HG02840 (cell line): ENCODE results near the gene PLXND1.

Experiments
- ATAC-seq: cut with Tn5 transposase; IDR thresholded peaks from one replicate; pipeline ENCODE4 v1.9.1; 2021; ENCODE audit warnings: mild to moderate bottlenecking, moderate library complexity, moderate number of reproducible peaks; ENCODE audit not compliant: unreplicated experiment, low FRiP score

Gene PLXND1

GRCh38 chr3:129567939-129568338 lies 38.5 kb downstream of the PLXND1 start:
- no peak for ATAC-seq

GRCh38 chr3:129567176-129567705 lies 39.2 kb downstream of the PLXND1 start:
- ATAC-seq = no peak

- ATAC-seq = no peak
Observed at GRCh38 chr3:129565902-129566301, 40.6 kb downstream of the PLXND1 start.

GRCh38 chr3:129564981-129565644 lies 41.4 kb downstream of the PLXND1 start:
- ATAC-seq = no peak

- ATAC-seq = no peak
Observed at GRCh38 chr3:129563850-129564535, 42.5 kb downstream of the PLXND1 start.

GRCh38 chr3:129563332-129563731 lies 43.1 kb downstream of the PLXND1 start:
- ATAC-seq = no peak

GRCh38 chr3:129562803-129563202 lies 43.7 kb downstream of the PLXND1 start:
- ATAC-seq = no peak

- no peak for ATAC-seq
Observed at GRCh38 chr3:129561619-129562248, 44.7 kb downstream of the PLXND1 start.

- ATAC-seq = no peak
Observed at GRCh38 chr3:129560911-129561594, 45.4 kb downstream of the PLXND1 start.

GRCh38 chr3:129560269-129560787 lies 46.1 kb downstream of the PLXND1 start:
- ATAC-seq = no peak

- no peak for ATAC-seq
Observed at GRCh38 chr3:129559565-129560079, 46.9 kb downstream of the PLXND1 start.

- no peak for ATAC-seq
Observed at GRCh38 chr3:129558772-129559564, 47.5 kb downstream of the PLXND1 start.

GRCh38 chr3:129558081-129558771 lies 48.2 kb downstream of the PLXND1 start:
- ATAC-seq = no peak

- no peak for ATAC-seq
Observed at GRCh38 chr3:129557548-129557894, 49.0 kb downstream of the PLXND1 start.

- no peak for ATAC-seq
Observed at GRCh38 chr3:129556890-129557547, 49.5 kb downstream of the PLXND1 start.

- ATAC-seq = no peak
Observed at GRCh38 chr3:129556358-129556695, 50.1 kb downstream of the PLXND1 start.

- ATAC-seq = no peak
Observed at GRCh38 chr3:129555616-129556357, 50.7 kb downstream of the PLXND1 start.

GRCh38 chr3:129555153-129555550 lies 51.3 kb downstream of the PLXND1 start:
- ATAC-seq = no peak
